GM19099 (cell line): ENCODE results near the gene BCL2L2.

Experiments
- POLR2A ChIP-seq: IDR thresholded peaks from 3 replicates; pipeline ENCODE4 v1.6.1; 2011; ENCODE audit warnings: low read depth; ENCODE audit not compliant: insufficient read length; ENCODE audit errors: extremely low read depth

Gene BCL2L2

GRCh38 chr14:23297611-23298277, 8.9 kb upstream of the BCL2L2 start:
- no peak for TF ChIP-seq POLR2A

- no peak for TF ChIP-seq POLR2A
These were observed 7.2 kb upstream of the BCL2L2 start for GRCh38 chr14:23299211-23299957.

- no peak for TF ChIP-seq POLR2A
These were observed 6.5 kb upstream of the BCL2L2 start for GRCh38 chr14:23299986-23300686.

GRCh38 chr14:23300687-23301223, 5.9 kb upstream of the BCL2L2 start:
- no peak for TF ChIP-seq POLR2A

- peak; percentile 75 for TF ChIP-seq POLR2A
These were observed 5.2 kb upstream of the BCL2L2 start for GRCh38 chr14:23301288-23301968.

- TF ChIP-seq POLR2A, result peak; percentile 59
These were observed 4.7 kb upstream of the BCL2L2 start for GRCh38 chr14:23301969-23302289.

- peak; percentile 83 for TF ChIP-seq POLR2A
These were observed 4.1 kb upstream of the BCL2L2 start, which contains the start of gene PPP1R3E for GRCh38 chr14:23302290-23303225. Gene PPP1R3E (minus strand): TSS chr14:23302859. CDS start chr14:23302576, 283 bp downstream.

GRCh38 chr14:23307146-23307530, 505 bp downstream of the BCL2L2 start:
- TF ChIP-seq POLR2A, result no peak

- no peak for TF ChIP-seq POLR2A
These were observed 1.3 kb downstream of the BCL2L2 start for GRCh38 chr14:23307687-23308644.

GRCh38 chr14:23308721-23309445, 2.2 kb downstream of the BCL2L2 start:
- no peak for TF ChIP-seq POLR2A

- TF ChIP-seq POLR2A, result no peak
These were observed 3.9 kb downstream of the BCL2L2 start for GRCh38 chr14:23310546-23310945.

- no peak for TF ChIP-seq POLR2A
These were observed 9.7 kb downstream of the BCL2L2 start for GRCh38 chr14:23316300-23316699.
